H9 (cell line): Measurements from ENCODE around the gene MRTFA. TPM values are rescaled to one million over a fixed set of nuclear protein-coding genes. Genes with fewer than 3 reads are reported as not detected.
"Not testable (repeated sequence)": the region's sequence is repeated elsewhere in the genome, so short reads cannot be mapped to it uniquely, and the experiment has no call there.

Experiments
- DNase-seq: peaks from one replicate; pipeline ENCODE4 v3.0.0-alpha.2; 2017
- H2AFZ ChIP-seq: one replicate; pipeline ENCODE4 v1.6.1; 2013; ENCODE audit warnings: mild to moderate bottlenecking, low read length, control low read depth, moderate library complexity
- H2AK5ac ChIP-seq: 2 replicates; pipeline ENCODE4 v1.6.1; 2013; ENCODE audit warnings: low read length, control low read depth, mixed read lengths; ENCODE audit not compliant: insufficient read length
- H2BK120ac ChIP-seq: one replicate; pipeline ENCODE4 v1.6.1; 2013; ENCODE audit warnings: low read depth, mild to moderate bottlenecking, low read length, control low read depth, inconsistent platforms; ENCODE audit not compliant: poor library complexity, severe bottlenecking
- H2BK12ac ChIP-seq: 2 replicates; pipeline ENCODE4 v1.6.1; 2013; ENCODE audit warnings: low read length, control low read depth, mixed read lengths, low read depth; ENCODE audit not compliant: insufficient read length
- H2BK15ac ChIP-seq: 2 replicates; pipeline ENCODE4 v1.6.1; 2013; ENCODE audit warnings: low read depth, low read length, control low read depth
- H2BK20ac ChIP-seq: one replicate; pipeline ENCODE4 v1.6.1; 2013; ENCODE audit warnings: low read depth, mild to moderate bottlenecking, low read length, control low read depth, inconsistent platforms; ENCODE audit not compliant: poor library complexity, severe bottlenecking
- H2BK5ac ChIP-seq: 2 replicates; pipeline ENCODE4 v1.6.1; 2013; ENCODE audit warnings: low read length, control low read depth, mixed read lengths; ENCODE audit not compliant: insufficient read length
- H3K14ac ChIP-seq: 2 replicates; pipeline ENCODE4 v1.6.1; 2013; ENCODE audit warnings: low read length, control low read depth; ENCODE audit not compliant: insufficient read depth
- H3K18ac ChIP-seq: 2 replicates; pipeline ENCODE4 v1.6.1; 2013; ENCODE audit warnings: low read depth, mild to moderate bottlenecking, mixed read lengths, low read length, control low read depth; ENCODE audit not compliant: insufficient read length
- H3K23ac ChIP-seq: 2 replicates; pipeline ENCODE4 v1.6.1; 2013; ENCODE audit warnings: low read length, control low read depth, mixed read lengths, low read depth; ENCODE audit not compliant: insufficient read length
- H3K23me2 ChIP-seq: 2 replicates; pipeline ENCODE4 v1.6.1; 2013; ENCODE audit warnings: low read depth, mild to moderate bottlenecking, mixed read lengths, low read length, control low read depth; ENCODE audit not compliant: insufficient read length, poor library complexity, severe bottlenecking
- H3K27ac ChIP-seq: 2 replicates; pipeline ENCODE4 v1.5.1; 2013; ENCODE audit warnings: low read length, control low read depth, mixed read lengths, low read depth; ENCODE audit not compliant: insufficient read length
- H3K27me3 ChIP-seq: 2 replicates; pipeline ENCODE4 v1.6.1; 2013; ENCODE audit warnings: low read length, control low read depth, inconsistent platforms; ENCODE audit not compliant: insufficient read depth
- H3K4ac ChIP-seq: 2 replicates; pipeline ENCODE4 v1.6.1; 2013; ENCODE audit warnings: low read depth, mild to moderate bottlenecking, control low read depth, inconsistent platforms, low read length, moderate library complexity
- H3K4me1 ChIP-seq: 2 replicates; pipeline ENCODE4 v1.6.1; 2013; ENCODE audit warnings: low read length, control low read depth, inconsistent platforms; ENCODE audit not compliant: insufficient read depth
- H3K4me2 ChIP-seq: 2 replicates; pipeline ENCODE4 v1.6.1; 2013; ENCODE audit warnings: low read length, control low read depth, mixed read lengths; ENCODE audit not compliant: insufficient read length, insufficient read depth
- H3K56ac ChIP-seq: 2 replicates; pipeline ENCODE4 v1.6.1; 2013; ENCODE audit warnings: low read depth, mild to moderate bottlenecking, mixed read lengths, low read length, control low read depth; ENCODE audit not compliant: insufficient read length
- H3K79me1 ChIP-seq: 2 replicates; pipeline ENCODE4 v1.6.1; 2013; ENCODE audit warnings: low read depth, mild to moderate bottlenecking, moderate library complexity, low read length, control low read depth, inconsistent platforms; ENCODE audit not compliant: insufficient read depth, poor library complexity, severe bottlenecking
- H3K79me2 ChIP-seq: 2 replicates; pipeline ENCODE4 v1.6.1; 2013; ENCODE audit warnings: low read length, control low read depth, inconsistent platforms; ENCODE audit not compliant: insufficient read depth
- H3K9ac ChIP-seq: 2 replicates; pipeline ENCODE4 v1.6.1; 2013; ENCODE audit warnings: low read length, control low read depth, mixed read lengths; ENCODE audit not compliant: insufficient read length; ENCODE audit errors: extremely low read depth
- H3K9me3 ChIP-seq: one replicate; pipeline ENCODE4 v1.6.1; 2013; ENCODE audit warnings: low read depth, low read length, inconsistent platforms; ENCODE audit not compliant: control insufficient read depth
- H3T11ph ChIP-seq: one replicate; pipeline ENCODE4 v1.6.1; 2013; ENCODE audit warnings: mild to moderate bottlenecking, low read length, control low read depth, inconsistent platforms
- H4K20me1 ChIP-seq: one replicate; pipeline ENCODE4 v1.6.1; 2013; ENCODE audit not compliant: control insufficient read depth, insufficient read length, insufficient read depth
- H4K5ac ChIP-seq: 2 replicates; pipeline ENCODE4 v1.6.1; 2013; ENCODE audit warnings: low read depth, mild to moderate bottlenecking, mixed read lengths, low read length, control low read depth; ENCODE audit not compliant: insufficient read length
- H4K8ac ChIP-seq: replicated peaks from 2 replicates; pipeline ENCODE4 v1.6.1; 2013; ENCODE audit warnings: low read length, control low read depth, mixed read lengths, low read depth; ENCODE audit not compliant: insufficient read length
- H4K91ac ChIP-seq: 2 replicates; pipeline ENCODE4 v1.6.1; 2013; ENCODE audit warnings: low read depth, mild to moderate bottlenecking, moderate library complexity, mixed read lengths, low read length, control low read depth; ENCODE audit not compliant: insufficient read length
- H3K27ac Mint-ChIP-seq, 3 experiments: 2 replicates in 2 of 3; 3 replicates in 1 of 3; pipeline ENCODE4 v1.8.0; 2020 to 2021; ENCODE audit warnings: mixed read lengths in 3 of 3, mild to moderate bottlenecking in 1 of 3, moderate library complexity in 1 of 3
- H3K27me3 Mint-ChIP-seq: 2 replicates; pipeline ENCODE4 v1.8.0; 2021; ENCODE audit warnings: low read depth, mild to moderate bottlenecking, moderate library complexity, mixed read lengths
- H3K36me3 Mint-ChIP-seq, 3 experiments: 2 replicates in 2 of 3; 3 replicates in 1 of 3; pipeline ENCODE4 v1.8.0; 2020 to 2021; ENCODE audit warnings: low read depth in 3 of 3, mixed read lengths in 3 of 3; ENCODE audit not compliant: insufficient read depth in 1 of 3
- H3K4me1 Mint-ChIP-seq, 2 experiments: 2 replicates each; pipeline ENCODE4 v1.8.0; 2020; ENCODE audit warnings: mixed read lengths in 2 of 2
- H3K4me3 Mint-ChIP-seq, 2 experiments: 2 replicates in 1 of 2; 3 replicates in 1 of 2; pipeline ENCODE4 v1.8.0; 2020 to 2021; ENCODE audit warnings: mild to moderate bottlenecking in 2 of 2, mixed read lengths in 2 of 2, moderate library complexity in 1 of 2
- H3K9me3 Mint-ChIP-seq, 2 experiments: 2 replicates in 1 of 2; 3 replicates in 1 of 2; pipeline ENCODE4 v1.8.0; 2020; ENCODE audit warnings: mild to moderate bottlenecking in 2 of 2, mixed read lengths in 2 of 2, moderate library complexity in 1 of 2
- WGBS: extraction: QIAGEN DNeasy Blood & Tissue Kit; methylation state at CpG from one replicate; pipeline ENCODE4 v1.1.7; 2013; ENCODE audit warnings: missing lambda C conversion rate, low lambda C conversion rate, mixed read lengths; ENCODE audit not compliant: insufficient read length; ENCODE audit errors: extremely low coverage; 5-methylcytosine and 5-hydroxymethylcytosine counted together
- total RNA-seq: library from RNA; stranded (reverse); gene quantifications from 2 replicates; pipeline ENCODE4 v1.2.1, GENCODE V29; 2021

MRTFA gene
- total RNA-seq, 1 experiment from 2014 or later, result 38.1 TPM

DNA sequence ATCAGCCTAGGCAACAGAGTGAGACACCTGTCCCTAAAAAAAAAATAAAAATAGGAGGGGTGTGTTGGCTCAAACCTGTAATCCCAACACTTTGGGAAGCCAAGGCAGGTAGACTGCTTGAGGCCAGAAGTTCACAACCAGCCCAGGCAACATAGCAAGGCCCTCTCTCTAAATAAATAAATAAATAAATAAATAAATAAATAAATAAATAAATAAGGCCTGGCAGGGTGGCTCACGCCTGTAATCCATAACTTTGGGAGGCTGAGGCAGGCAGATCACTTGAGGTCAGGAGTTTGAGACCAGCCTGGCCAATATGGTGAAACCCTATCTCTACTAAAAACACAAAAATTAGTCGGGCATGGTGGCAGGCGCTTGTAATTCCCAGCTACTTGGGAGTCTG, 11.2 kb downstream of the MRTFA start:
- H3K27me3 Mint-ChIP-seq, H2AK5ac ChIP-seq, H3K4ac ChIP-seq, H3K18ac ChIP-seq, H2AFZ ChIP-seq, H3K27me3 ChIP-seq, H2BK120ac ChIP-seq, H3K9me3 ChIP-seq, H3T11ph ChIP-seq, H4K20me1 ChIP-seq, H3K4me1 ChIP-seq, H2BK12ac ChIP-seq, H4K5ac ChIP-seq, H2BK20ac ChIP-seq, DNase-seq, H2BK15ac ChIP-seq, H4K8ac ChIP-seq, H3K27ac ChIP-seq, H3K56ac ChIP-seq, H2BK5ac ChIP-seq, H4K91ac ChIP-seq, H3K9ac ChIP-seq, H3K23ac ChIP-seq, H3K4me3 Mint-ChIP-seq, H3K79me1 ChIP-seq, H3K14ac ChIP-seq, H3K23me2 ChIP-seq, H3K4me2 ChIP-seq, H3K27ac Mint-ChIP-seq: not testable (repeated sequence)
- H3K4me1 Mint-ChIP-seq, result peaks cover 4 to 18% of the 10 kb centered on the region in 2 experiments; a peak in 2 of 4 replicates
- peaks cover 19% of the 10 kb centered on the region; the same call in 1 of the 2 replicates for H3K79me2 ChIP-seq
- H3K36me3 Mint-ChIP-seq, result peaks cover 15 to 21% (median 19%) of the 10 kb centered on the region in 3 experiments
- no CpG with 5 or more reads among the region's 3 CpGs for WGBS
- peaks cover 19 to 20% of the 10 kb centered on the region in 2 experiments for H3K9me3 Mint-ChIP-seq
